ENCODE results near the gene SLC22A15.

The SLC22A15 gene

DNA sequence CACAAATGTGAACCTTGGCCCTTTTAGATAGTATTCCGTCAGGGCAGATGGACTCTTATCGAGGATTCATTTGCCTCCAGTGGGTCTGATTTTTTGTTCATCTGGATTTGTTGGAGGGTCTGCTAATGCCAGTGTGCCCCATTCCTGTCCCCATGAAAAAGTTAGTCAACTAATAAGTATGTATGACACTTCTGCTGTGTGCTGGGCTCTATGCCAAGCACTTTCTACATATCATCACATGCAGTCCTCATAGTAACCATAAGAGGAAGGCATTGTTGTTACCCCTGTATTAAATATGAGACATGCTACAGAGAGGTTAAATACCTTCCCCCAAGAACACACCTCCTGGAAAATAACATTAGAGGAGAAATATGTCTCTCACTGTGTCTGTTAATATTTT, 88.3 kb downstream of the SLC22A15 start:
- FAIRE-seq, result no peak
- no peak for TF ChIP-seq PAX5 (IDR thresholded peaks at IDR 0.05; ENCODE audit: insufficient read depth, low read length, severe bottlenecking)
- TF ChIP-seq POLR2AphosphoS5 (IDR thresholded peaks at IDR 0.05; ENCODE audit: low read depth, low read length), result no peak
- no peak for TF ChIP-seq TAF1 (IDR thresholded peaks at IDR 0.05; ENCODE audit: low read depth, low read length)
- TF ChIP-seq POU2F2 (IDR thresholded peaks at IDR 0.05; ENCODE audit: low read depth, low read length), result no peak
- no peak for TF ChIP-seq SPI1 (IDR thresholded peaks at IDR 0.05; ENCODE audit: low read depth, low read length)
- no peak for TF ChIP-seq POLR2A (IDR thresholded peaks at IDR 0.05; ENCODE audit: low read depth, low read length)
- no peak for DNase-seq (ENCODE audit: insufficient read length, low spot score)

DNA sequence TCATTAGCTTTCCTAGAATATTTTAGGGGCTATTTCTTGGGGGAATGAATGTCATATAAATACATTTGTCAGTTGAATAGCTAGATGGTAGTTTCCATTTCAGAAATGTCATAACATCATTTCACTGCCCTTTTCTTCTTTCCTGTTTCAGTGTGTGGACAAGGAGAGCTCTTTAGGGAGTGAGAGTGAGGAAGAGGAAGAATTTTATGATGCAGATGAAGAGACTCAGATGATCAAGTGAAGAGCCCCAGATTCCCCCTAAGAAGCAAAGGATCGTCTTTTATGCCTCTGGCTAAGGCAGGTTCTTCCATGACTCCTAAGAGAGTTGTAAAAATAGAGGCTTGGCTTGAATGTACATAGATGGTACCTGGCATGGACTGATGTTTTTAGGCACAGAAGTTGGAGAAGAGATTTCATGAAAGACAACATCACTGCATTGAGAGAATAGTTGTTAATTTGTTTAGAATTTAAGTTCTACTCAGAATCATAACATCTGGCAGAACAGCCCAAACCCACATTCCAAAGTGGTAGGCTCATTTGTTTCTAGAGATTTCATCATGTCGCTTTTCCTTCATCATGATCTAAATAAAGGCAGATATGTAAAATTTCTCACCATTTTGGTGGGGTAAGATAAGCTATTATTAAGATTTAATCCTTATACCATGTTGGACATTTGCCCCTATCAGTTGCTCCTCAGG, 90.7 kb downstream of the SLC22A15 start:
- no peak for TF ChIP-seq POLR2A (IDR thresholded peaks at IDR 0.05; ENCODE audit: low read depth, low read length)
- no peak for TF ChIP-seq POLR2AphosphoS5 (IDR thresholded peaks at IDR 0.05; ENCODE audit: low read depth, low read length)
- TF ChIP-seq POU2F2 (IDR thresholded peaks at IDR 0.05; ENCODE audit: low read depth, low read length), result no peak
- FAIRE-seq (no peak), DNase-seq (ENCODE audit: insufficient read length, low spot score) (no peak)

DNA sequence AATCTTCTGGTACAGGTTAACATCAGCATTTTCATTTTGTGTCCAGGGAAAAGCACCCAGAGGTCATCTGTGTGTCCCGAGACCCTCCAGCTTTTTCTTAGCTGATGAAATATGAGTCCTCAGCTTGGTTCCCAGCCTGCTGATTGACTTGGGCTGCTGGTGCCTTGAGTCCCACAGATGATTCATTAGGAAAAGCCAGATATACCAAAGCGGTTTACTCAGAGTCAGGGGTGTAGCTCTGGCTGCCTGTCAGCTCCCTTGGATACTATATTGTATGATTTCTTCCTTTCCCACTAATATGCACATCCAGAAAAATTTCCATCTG, 91.2 kb downstream of the SLC22A15 start:
- DNase-seq (ENCODE audit: insufficient read length, low spot score), result no peak
- FAIRE-seq, result no peak
- TF ChIP-seq POLR2A (IDR thresholded peaks at IDR 0.05; ENCODE audit: low read depth, low read length) (no peak), PAX5 (IDR thresholded peaks at IDR 0.05; ENCODE audit: insufficient read depth, low read length, severe bottlenecking) (no peak), POLR2AphosphoS5 (IDR thresholded peaks at IDR 0.05; ENCODE audit: low read depth, low read length) (no peak), TAF1 (IDR thresholded peaks at IDR 0.05; ENCODE audit: low read depth, low read length) (no peak), POU2F2 (IDR thresholded peaks at IDR 0.05; ENCODE audit: low read depth, low read length) (no peak), SPI1 (IDR thresholded peaks at IDR 0.05; ENCODE audit: low read depth, low read length) (no peak)

DNA sequence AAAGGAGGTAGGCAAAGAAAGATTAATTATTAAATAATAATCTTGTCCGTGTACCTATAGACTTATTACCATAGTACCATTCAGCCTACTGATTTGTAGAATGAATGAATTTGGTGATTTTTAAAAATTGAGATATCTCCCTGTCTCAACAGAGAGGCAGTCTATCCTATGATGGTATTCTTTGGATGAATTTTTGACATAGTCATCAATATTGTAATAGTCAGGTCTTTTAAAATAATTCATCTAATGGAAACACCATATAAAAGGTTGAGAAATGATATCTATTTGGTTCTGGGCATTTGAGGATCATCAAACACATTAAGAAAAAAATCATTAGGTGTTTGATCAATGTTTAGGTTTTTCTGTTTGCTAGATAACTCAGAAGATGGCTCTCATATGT, 99.3 kb downstream of the SLC22A15 start:
- DNase-seq (ENCODE audit: insufficient read length, low spot score) (no peak), FAIRE-seq (no peak)
- TF ChIP-seq TAF1 (IDR thresholded peaks at IDR 0.05; ENCODE audit: low read depth, low read length) (no peak), POU2F2 (IDR thresholded peaks at IDR 0.05; ENCODE audit: low read depth, low read length) (no peak), PAX5 (IDR thresholded peaks at IDR 0.05; ENCODE audit: insufficient read depth, low read length, severe bottlenecking) (no peak), SPI1 (IDR thresholded peaks at IDR 0.05; ENCODE audit: low read depth, low read length) (no peak)

DNA sequence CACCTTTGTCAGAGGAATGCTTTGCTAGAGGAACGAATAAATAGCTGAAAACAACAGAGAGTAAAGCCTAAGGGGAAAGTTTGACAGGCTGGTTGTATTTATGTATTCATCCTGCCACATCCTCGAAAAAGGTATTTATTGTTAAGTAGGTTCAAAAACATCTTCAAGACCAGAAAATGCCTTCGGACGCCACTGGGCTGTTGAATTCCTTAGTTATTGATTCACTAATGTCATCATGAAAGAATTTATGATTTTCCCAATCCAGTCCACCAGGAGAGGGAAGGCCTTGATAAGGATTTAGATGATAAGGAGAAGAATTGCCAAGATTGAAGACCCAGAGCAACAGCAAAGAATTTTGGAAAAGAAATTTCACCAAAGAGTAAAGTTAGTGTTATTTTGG, 99.7 kb downstream of the SLC22A15 start:
- DNase-seq (ENCODE audit: insufficient read length, low spot score) (no peak), FAIRE-seq (no peak)
- TF ChIP-seq SPI1 (IDR thresholded peaks at IDR 0.05; ENCODE audit: low read depth, low read length), result no peak
- TF ChIP-seq PAX5 (IDR thresholded peaks at IDR 0.05; ENCODE audit: insufficient read depth, low read length, severe bottlenecking), result no peak
- no peak for TF ChIP-seq POU2F2 (IDR thresholded peaks at IDR 0.05; ENCODE audit: low read depth, low read length)
- TF ChIP-seq TAF1 (IDR thresholded peaks at IDR 0.05; ENCODE audit: low read depth, low read length), result no peak
- TF ChIP-seq POLR2A (IDR thresholded peaks at IDR 0.05; ENCODE audit: low read depth, low read length), result no peak
- no peak for TF ChIP-seq POLR2AphosphoS5 (IDR thresholded peaks at IDR 0.05; ENCODE audit: low read depth, low read length)

DNA sequence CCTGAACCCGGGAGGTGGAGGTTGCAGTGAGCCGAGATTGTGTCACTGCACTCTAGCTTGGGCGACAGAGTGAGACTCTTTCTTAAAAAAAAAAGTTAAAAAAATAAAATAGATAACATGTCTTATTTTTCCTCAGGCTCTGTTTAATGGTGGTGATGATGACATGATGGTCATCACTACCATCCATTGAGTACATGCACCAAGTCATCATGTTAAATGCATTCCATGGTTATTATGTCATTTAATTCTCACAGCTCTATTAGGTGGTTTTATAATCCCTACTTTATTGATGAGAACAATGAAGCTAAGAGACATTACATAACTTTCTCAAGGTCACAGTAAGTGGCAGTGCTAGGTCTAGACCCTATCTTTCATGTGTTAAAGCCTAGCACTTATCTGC, 100.5 kb downstream of the SLC22A15 start:
- FAIRE-seq (no peak), DNase-seq (ENCODE audit: insufficient read length, low spot score) (no peak)

DNA sequence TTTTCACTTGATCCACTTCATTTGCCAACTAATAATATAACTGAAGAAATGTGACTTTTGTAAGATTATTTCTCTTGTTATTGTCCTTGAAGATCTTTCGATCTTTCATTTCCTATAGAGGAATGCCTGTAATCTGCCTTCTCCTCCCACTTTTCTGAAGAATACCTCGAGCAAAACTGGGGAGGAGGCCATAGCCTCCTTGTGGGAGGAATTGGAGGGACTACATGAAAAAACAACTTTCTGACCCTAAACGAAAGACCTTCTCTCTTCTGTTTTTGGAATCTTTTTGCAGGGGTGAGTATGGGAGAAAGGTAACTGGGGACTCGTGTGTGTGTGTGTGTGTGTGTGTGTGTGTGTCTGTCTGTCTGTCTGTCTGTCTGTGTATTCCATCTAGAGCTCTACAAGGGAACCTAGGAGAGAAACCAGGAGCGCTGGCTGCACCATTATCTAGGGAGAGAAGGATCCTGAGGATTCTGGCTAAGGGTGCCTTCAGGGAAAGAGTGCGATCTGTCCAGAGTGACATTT, 102.4 kb downstream of the SLC22A15 start:
- TF ChIP-seq POLR2A (IDR thresholded peaks at IDR 0.05; ENCODE audit: low read depth, low read length), result no peak
- DNase-seq (ENCODE audit: insufficient read length, low spot score) (no peak), FAIRE-seq (no peak)

More for the DNA sequence above, 100.5 kb downstream of the SLC22A15 start:
- TF ChIP-seq POU2F2 (IDR thresholded peaks at IDR 0.05; ENCODE audit: low read depth, low read length) (no peak), PAX5 (IDR thresholded peaks at IDR 0.05; ENCODE audit: insufficient read depth, low read length, severe bottlenecking) (no peak), POLR2A (IDR thresholded peaks at IDR 0.05; ENCODE audit: low read depth, low read length) (no peak), POLR2AphosphoS5 (IDR thresholded peaks at IDR 0.05; ENCODE audit: low read depth, low read length) (no peak), TAF1 (IDR thresholded peaks at IDR 0.05; ENCODE audit: low read depth, low read length) (no peak), SPI1 (IDR thresholded peaks at IDR 0.05; ENCODE audit: low read depth, low read length) (no peak)

DNA sequence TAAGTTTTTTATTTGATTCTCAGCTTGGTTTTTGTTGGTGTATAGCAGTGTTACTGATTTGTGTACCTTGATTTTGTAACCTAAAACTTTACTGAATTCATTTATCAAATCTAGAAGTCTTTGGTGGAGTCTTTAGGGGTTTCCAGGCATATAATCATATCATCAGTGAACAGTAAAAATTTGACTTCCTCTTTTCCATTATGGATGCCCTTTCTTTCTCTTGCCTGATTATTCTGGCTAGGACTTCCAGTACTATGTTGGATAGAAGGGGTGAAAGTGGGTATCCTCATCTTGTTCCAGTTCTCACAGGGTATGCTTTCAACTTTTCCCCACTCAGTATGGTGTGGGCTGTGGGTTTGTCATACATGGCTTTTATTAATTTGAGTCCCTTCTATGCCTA, 111.3 kb downstream of the SLC22A15 start:
- FAIRE-seq, result no peak
- no peak for DNase-seq (ENCODE audit: insufficient read length, low spot score)

DNA sequence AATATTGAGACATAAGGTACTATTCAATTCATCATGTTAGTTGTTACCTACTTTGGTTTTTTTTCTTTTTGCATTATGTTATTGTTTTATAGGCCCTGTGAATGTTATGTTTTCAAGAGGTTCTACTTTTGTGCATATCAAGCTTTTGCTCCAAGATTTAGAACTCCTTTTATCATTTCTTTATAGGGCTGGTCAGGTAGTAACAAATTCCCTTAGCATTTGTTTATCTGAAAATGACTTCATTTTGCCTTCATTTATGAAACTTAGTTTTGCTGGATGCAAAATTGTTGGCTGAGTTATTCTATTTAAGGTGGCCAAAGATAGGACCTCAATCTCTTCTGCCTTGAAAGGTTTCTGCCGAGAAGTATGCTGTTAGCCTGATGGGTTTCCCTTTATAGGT, 113.6 kb downstream of the SLC22A15 start:
- no peak for TF ChIP-seq POLR2AphosphoS5 (IDR thresholded peaks at IDR 0.05; ENCODE audit: low read depth, low read length)
- TF ChIP-seq POLR2A (IDR thresholded peaks at IDR 0.05; ENCODE audit: low read depth, low read length), result no peak
- TF ChIP-seq SPI1 (IDR thresholded peaks at IDR 0.05; ENCODE audit: low read depth, low read length), result no peak
- TF ChIP-seq PAX5 (IDR thresholded peaks at IDR 0.05; ENCODE audit: insufficient read depth, low read length, severe bottlenecking), result no peak
- no peak for TF ChIP-seq POU2F2 (IDR thresholded peaks at IDR 0.05; ENCODE audit: low read depth, low read length)
- no peak for TF ChIP-seq TAF1 (IDR thresholded peaks at IDR 0.05; ENCODE audit: low read depth, low read length)
- no peak for FAIRE-seq
- no peak for DNase-seq (ENCODE audit: insufficient read length, low spot score)

More for the DNA sequence above, 111.3 kb downstream of the SLC22A15 start:
- no peak for TF ChIP-seq POLR2AphosphoS5 (IDR thresholded peaks at IDR 0.05; ENCODE audit: low read depth, low read length)
- TF ChIP-seq TAF1 (IDR thresholded peaks at IDR 0.05; ENCODE audit: low read depth, low read length), result no peak
- TF ChIP-seq POU2F2 (IDR thresholded peaks at IDR 0.05; ENCODE audit: low read depth, low read length), result no peak
- TF ChIP-seq SPI1 (IDR thresholded peaks at IDR 0.05; ENCODE audit: low read depth, low read length), result peak; percentile 32; the same call in 1 of the 2 replicates

DNA sequence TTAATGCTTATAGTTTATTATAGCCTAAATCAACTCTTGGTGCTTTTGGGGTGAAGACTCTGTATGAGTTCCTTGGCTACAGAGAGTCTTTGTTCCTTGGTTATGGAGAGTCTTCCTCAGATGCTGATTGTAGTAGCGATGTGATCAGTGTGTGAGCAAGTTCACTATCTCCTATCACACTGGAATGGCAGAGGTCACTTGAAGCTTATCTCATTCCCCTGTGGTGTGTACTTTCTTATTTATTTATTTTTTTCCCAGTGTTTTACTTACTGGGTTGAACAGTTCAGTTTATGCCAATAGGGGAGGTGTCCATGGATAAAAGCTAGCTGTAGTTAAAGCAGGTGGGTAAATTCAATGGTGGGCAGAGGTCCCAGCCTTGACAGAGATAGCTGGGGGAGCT, 114.8 kb downstream of the SLC22A15 start:
- no peak for DNase-seq (ENCODE audit: insufficient read length, low spot score)
- no peak for TF ChIP-seq POU2F2 (IDR thresholded peaks at IDR 0.05; ENCODE audit: low read depth, low read length)
- no peak for TF ChIP-seq SPI1 (IDR thresholded peaks at IDR 0.05; ENCODE audit: low read depth, low read length)
- no peak for TF ChIP-seq TAF1 (IDR thresholded peaks at IDR 0.05; ENCODE audit: low read depth, low read length)
- no peak for TF ChIP-seq POLR2AphosphoS5 (IDR thresholded peaks at IDR 0.05; ENCODE audit: low read depth, low read length)
- TF ChIP-seq PAX5 (IDR thresholded peaks at IDR 0.05; ENCODE audit: insufficient read depth, low read length, severe bottlenecking), result no peak
- TF ChIP-seq POLR2A (IDR thresholded peaks at IDR 0.05; ENCODE audit: low read depth, low read length), result no peak
- no peak for FAIRE-seq
